ENCODE measurements around the gene HIF1AN.
A peak's percentile ranks its signal among the peaks of the same experiment; 100 is the strongest.

Gene HIF1AN

GRCh38 chr10:100522107-100522801 lies 13.5 kb upstream of the HIF1AN start:
- DNase-seq = no peak

GRCh38 chr10:100522945-100523344 lies 12.8 kb upstream of the HIF1AN start:
- no peak for DNase-seq

GRCh38 chr10:100524206-100524605 lies 11.5 kb upstream of the HIF1AN start:
- DNase-seq = no peak

GRCh38 chr10:100524638-100525037 lies 11.1 kb upstream of the HIF1AN start:
- no peak for DNase-seq

GRCh38 chr10:100528123-100528886 lies 7.4 kb upstream of the HIF1AN start:
- DNase-seq = peak; percentile 23

- DNase-seq = no peak
Observed at GRCh38 chr10:100528921-100529474, 6.7 kb upstream of the HIF1AN start.

- peak; percentile 84 for DNase-seq
Observed at GRCh38 chr10:100529475-100530298, 6.1 kb upstream of the HIF1AN start, which contains the start of gene NDUFB8. Gene NDUFB8 (minus strand): TSS chr10:100529871. CDS start chr10:100529851, 20 bp downstream.

- DNase-seq = no peak
Observed at GRCh38 chr10:100531761-100532160, 4.0 kb upstream of the HIF1AN start.

- DNase-seq = no peak
Observed at GRCh38 chr10:100534726-100535125, 1.0 kb upstream of the HIF1AN start.

GRCh38 chr10:100535338-100535714 lies 417 bp upstream of the HIF1AN start:
- no peak for DNase-seq

GRCh38 chr10:100537475-100537874 lies 1.7 kb downstream of the HIF1AN start:
- no peak for DNase-seq

- no peak for DNase-seq
Observed at GRCh38 chr10:100544950-100545349, 9.2 kb downstream of the HIF1AN start.

GRCh38 chr10:100551196-100551595 lies 15.5 kb downstream of the HIF1AN start:
- no peak for DNase-seq

- DNase-seq = no peak
Observed at GRCh38 chr10:100551738-100552137, 16.0 kb downstream of the HIF1AN start.

GRCh38 chr10:100553929-100554328 lies 18.2 kb downstream of the HIF1AN start:
- no peak for DNase-seq

GRCh38 chr10:100554902-100555301 lies 19.2 kb downstream of the HIF1AN start:
- no peak for DNase-seq

GRCh38 chr10:100560248-100560647 lies 24.5 kb downstream of the HIF1AN start:
- no peak for DNase-seq

- no peak for DNase-seq
Observed at GRCh38 chr10:100561005-100561404, 25.3 kb downstream of the HIF1AN start.

- DNase-seq = peak; percentile 73
Observed at GRCh38 chr10:100562008-100562672, 26.4 kb downstream of the HIF1AN start.

GRCh38 chr10:100565206-100565985 lies 29.7 kb downstream of the HIF1AN start:
- DNase-seq = no peak

GRCh38 chr10:100566561-100566960 lies 30.8 kb downstream of the HIF1AN start:
- DNase-seq = no peak

GRCh38 chr10:100567249-100567648 lies 31.5 kb downstream of the HIF1AN start:
- no peak for DNase-seq
